ENCODE results near the gene NOX3. TPM values are rescaled to one million over a fixed set of nuclear protein-coding genes. Genes with fewer than 3 reads are reported as not detected.

The NOX3 gene
- total and polyA plus RNA-seq, 2 of the 8 experiments (the other 6 are each of a cell fraction or from before 2014, with no cell fraction given), result not detected

GRCh38 chr6:155354167-155354566 lies 101.5 kb downstream of the NOX3 start:
- no peak for FAIRE-seq
- CTCF ChIA-PET (ENCODE audit: partially characterized antibody), result interaction anchor here (1.0 kb wide), 1 partner anchor 8 kb away, joined by 3 read pairs; no protein-coding TSS in a partner anchor
- H3K4me2 ChIP-seq (ENCODE audit: insufficient read depth in 1 of 2, low read depth in 2 of 2, low read length in 2 of 2), result no peak overlapping the region
- H3K36me3 ChIP-seq (ENCODE audit: control insufficient read depth in 2 of 4, insufficient read depth in 4 of 4, low read length in 3 of 4), result no peaks in the 10 kb centered on the region
- no peak overlapping the region for H2AK5ac ChIP-seq (ENCODE audit: low read depth, low read length)
- POLR2A ChIA-PET (ENCODE audit: partially characterized antibody), result no interaction called here
- no peak overlapping the region for H3K4ac ChIP-seq (replicated peaks; ENCODE audit: insufficient read length, low read depth, low read length)
- no peak overlapping the region for H2AFZ ChIP-seq (ENCODE audit: low read length)
- no peaks in the 10 kb centered on the region for H3K79me2 ChIP-seq (ENCODE audit: control insufficient read depth in 1 of 2, insufficient read depth in 2 of 2, low read length in 2 of 2)
- H4K91ac ChIP-seq (replicated peaks; ENCODE audit: insufficient read length, low read length), result no peak overlapping the region
- H4K5ac ChIP-seq (ENCODE audit: insufficient read length, low read depth, low read length), result no peak overlapping the region
- H2BK5ac ChIP-seq (ENCODE audit: low read depth, low read length), result no peak overlapping the region
- H3K23ac ChIP-seq (ENCODE audit: insufficient read length), result no peak overlapping the region
- TF ChIP-seq KDM5A (IDR thresholded peaks at IDR 0.05; ENCODE audit: low read length) (no peak), HDAC6 (IDR thresholded peaks at IDR 0.05; ENCODE audit: low read depth, low read length) (no peak), SP1 (IDR thresholded peaks at IDR 0.05; ENCODE audit: low read depth, low read length) (no peak), CBX5 (IDR thresholded peaks at IDR 0.05; ENCODE audit: low read depth, low read length) (no peak), CEBPB (IDR thresholded peaks at IDR 0.05; ENCODE audit: low read depth, low read length) (no peak), CTBP2 (IDR thresholded peaks at IDR 0.05; ENCODE audit: borderline replicate concordance, insufficient read depth, insufficient read length, low read length) (no peak)
- H3K27me3 ChIP-seq (replicated peaks in 1 of 4; ENCODE audit: control insufficient read depth in 3 of 4, extremely low read depth in 1 of 4, insufficient read depth in 3 of 4, low read length in 3 of 4), result no peaks in the 10 kb centered on the region
- H2BK15ac ChIP-seq (ENCODE audit: low read length), result no peak overlapping the region
- no peak overlapping the region for H2BK12ac ChIP-seq (ENCODE audit: low read depth, low read length)
- H4K8ac ChIP-seq (ENCODE audit: extremely low read depth, insufficient read depth, low read length), result no peak overlapping the region
- H3K23me2 ChIP-seq (ENCODE audit: low read depth, low read length), result no peaks in the 10 kb centered on the region
- DNase-seq (ENCODE audit: low read depth in 1 of 2, low spot score in 2 of 2), result no peak
- no peaks in the 10 kb centered on the region for H4K20me1 ChIP-seq (replicated peaks in 1 of 2; ENCODE audit: control insufficient read depth in 1 of 2, insufficient read depth in 2 of 2, low read length in 2 of 2)
- H3K18ac ChIP-seq (ENCODE audit: extremely low read depth, low read length), result no peak overlapping the region
- no peaks in the 10 kb centered on the region for H3K79me1 ChIP-seq (ENCODE audit: low read depth, low read length)
- no peak overlapping the region for H3K4me3 ChIP-seq (ENCODE audit: extremely low read depth in 1 of 4, insufficient read depth in 2 of 4, low read depth in 3 of 4, low read length in 4 of 4)
- no peaks in the 10 kb centered on the region for H3K4me1 ChIP-seq (replicated peaks in 1 of 4; ENCODE audit: control insufficient read depth in 3 of 4, insufficient read depth in 4 of 4, low read length in 3 of 4)
- H3K9me3 ChIP-seq (ENCODE audit: insufficient read depth in 2 of 2, low read depth in 1 of 2, low read length in 1 of 2), result no peaks in the 10 kb centered on the region
- no peak overlapping the region for H2BK20ac ChIP-seq (ENCODE audit: low read length)
- H3K9ac ChIP-seq (replicated peaks in 1 of 4; ENCODE audit: extremely low read depth in 1 of 4, low read depth in 3 of 4, low read length in 3 of 4), result no peak overlapping the region
- H2BK120ac ChIP-seq (replicated peaks; ENCODE audit: low read depth, low read length), result no peak overlapping the region
- no peak overlapping the region for H3K14ac ChIP-seq (ENCODE audit: insufficient read length)
- no peak overlapping the region for H3K56ac ChIP-seq (replicated peaks; ENCODE audit: insufficient read length, low read depth, low read length)
- no peak overlapping the region for H3K27ac ChIP-seq (ENCODE audit: low read depth, low read length)
